ENCODE data around the gene OLA1.

Gene OLA1

GRCh38 chr2:174180726-174181236 is 67.6 kb downstream of the OLA1 start:
- Histone ChIP-seq H3K9ac (ENCODE audit: low read depth, low read length) (no peak overlapping the region), H3K9me3 (ENCODE audit: control insufficient read depth, insufficient read depth, low read length) (no peaks in the 10 kb centered on the region), H3K36me3 (ENCODE audit: insufficient read depth, low read length) (no peaks in the 10 kb centered on the region), H3K4me1 (ENCODE audit: insufficient read depth, low read length) (peaks cover 4% of the 10 kb centered on the region; the same call in 1 of the 2 replicates)

- Histone ChIP-seq H3K9ac (ENCODE audit: low read depth, low read length) (no peak overlapping the region), H3K9me3 (ENCODE audit: control insufficient read depth, insufficient read depth, low read length) (no peaks in the 10 kb centered on the region), H3K4me1 (ENCODE audit: insufficient read depth, low read length) (peaks cover 4% of the 10 kb centered on the region; the same call in 1 of the 2 replicates), H3K36me3 (ENCODE audit: insufficient read depth, low read length) (no peaks in the 10 kb centered on the region)
Measured at GRCh38 chr2:174180165-174180724, 68.1 kb downstream of the OLA1 start.

- H3K4me1 ChIP-seq (ENCODE audit: insufficient read depth, low read length): peaks cover 4% of the 10 kb centered on the region; the same call in 1 of the 2 replicates
- no peak overlapping the region for H3K9ac ChIP-seq (ENCODE audit: low read depth, low read length)
- H3K9me3 ChIP-seq (ENCODE audit: control insufficient read depth, insufficient read depth, low read length): no peaks in the 10 kb centered on the region; the same call in 1 of the 2 replicates
- no peaks in the 10 kb centered on the region for H3K36me3 ChIP-seq (ENCODE audit: insufficient read depth, low read length)
Measured at GRCh38 chr2:174177316-174177890, 70.9 kb downstream of the OLA1 start.

- Histone ChIP-seq H3K9ac (ENCODE audit: low read depth, low read length) (no peak overlapping the region), H3K4me1 (ENCODE audit: insufficient read depth, low read length) (peaks cover 4% of the 10 kb centered on the region; the same call in 1 of the 2 replicates), H3K9me3 (ENCODE audit: control insufficient read depth, insufficient read depth, low read length) (no peaks in the 10 kb centered on the region; the same call in 1 of the 2 replicates), H3K36me3 (ENCODE audit: insufficient read depth, low read length) (no peaks in the 10 kb centered on the region)
Measured at GRCh38 chr2:174176898-174177297, 71.4 kb downstream of the OLA1 start.

- no peaks in the 10 kb centered on the region for H3K36me3 ChIP-seq (ENCODE audit: insufficient read depth, low read length)
- no peak overlapping the region for H3K9ac ChIP-seq (ENCODE audit: low read depth, low read length)
- no peaks in the 10 kb centered on the region; the same call in 1 of the 2 replicates for H3K9me3 ChIP-seq (ENCODE audit: control insufficient read depth, insufficient read depth, low read length)
- no peaks in the 10 kb centered on the region for H3K4me1 ChIP-seq (ENCODE audit: insufficient read depth, low read length)
Measured at GRCh38 chr2:174174741-174175140, 73.6 kb downstream of the OLA1 start.

- Histone ChIP-seq H3K36me3 (ENCODE audit: insufficient read depth, low read length) (no peaks in the 10 kb centered on the region), H3K9me3 (ENCODE audit: control insufficient read depth, insufficient read depth, low read length) (no peaks in the 10 kb centered on the region; the same call in 1 of the 2 replicates), H3K4me1 (ENCODE audit: insufficient read depth, low read length) (no peaks in the 10 kb centered on the region), H3K9ac (ENCODE audit: low read depth, low read length) (no peak overlapping the region)
Measured at GRCh38 chr2:174172802-174173355, 75.5 kb downstream of the OLA1 start.

GRCh38 chr2:174171686-174172445 is 76.5 kb downstream of the OLA1 start:
- no peaks in the 10 kb centered on the region; the same call in 1 of the 2 replicates for H3K9me3 ChIP-seq (ENCODE audit: control insufficient read depth, insufficient read depth, low read length)
- no peaks in the 10 kb centered on the region for H3K4me1 ChIP-seq (ENCODE audit: insufficient read depth, low read length)
- H3K9ac ChIP-seq (ENCODE audit: low read depth, low read length): no peak overlapping the region
- no peaks in the 10 kb centered on the region for H3K36me3 ChIP-seq (ENCODE audit: insufficient read depth, low read length)

- no peak overlapping the region for H3K9ac ChIP-seq (ENCODE audit: low read depth, low read length)
- H3K4me1 ChIP-seq (ENCODE audit: insufficient read depth, low read length): no peaks in the 10 kb centered on the region
- no peaks in the 10 kb centered on the region; the same call in 1 of the 2 replicates for H3K9me3 ChIP-seq (ENCODE audit: control insufficient read depth, insufficient read depth, low read length)
- H3K36me3 ChIP-seq (ENCODE audit: insufficient read depth, low read length): no peaks in the 10 kb centered on the region
Measured at GRCh38 chr2:174169372-174169771, 79.0 kb downstream of the OLA1 start.

- H3K9ac ChIP-seq (ENCODE audit: low read depth, low read length): no peak overlapping the region
- no peaks in the 10 kb centered on the region for H3K9me3 ChIP-seq (ENCODE audit: control insufficient read depth, insufficient read depth, low read length)
- no peaks in the 10 kb centered on the region for H3K4me1 ChIP-seq (ENCODE audit: insufficient read depth, low read length)
- no peaks in the 10 kb centered on the region for H3K36me3 ChIP-seq (ENCODE audit: insufficient read depth, low read length)
Measured at GRCh38 chr2:174166261-174166660, 82.1 kb downstream of the OLA1 start.

- Histone ChIP-seq H3K36me3 (ENCODE audit: insufficient read depth, low read length) (no peaks in the 10 kb centered on the region), H3K9ac (ENCODE audit: low read depth, low read length) (no peak overlapping the region), H3K9me3 (ENCODE audit: control insufficient read depth, insufficient read depth, low read length) (no peaks in the 10 kb centered on the region), H3K4me1 (ENCODE audit: insufficient read depth, low read length) (no peaks in the 10 kb centered on the region)
Measured at GRCh38 chr2:174161490-174161889, 86.8 kb downstream of the OLA1 start.

GRCh38 chr2:174158003-174158402 is 90.3 kb downstream of the OLA1 start:
- no peaks in the 10 kb centered on the region for H3K4me1 ChIP-seq (ENCODE audit: insufficient read depth, low read length)
- H3K36me3 ChIP-seq (ENCODE audit: insufficient read depth, low read length): no peaks in the 10 kb centered on the region
- no peak overlapping the region for H3K9ac ChIP-seq (ENCODE audit: low read depth, low read length)
- no peaks in the 10 kb centered on the region for H3K9me3 ChIP-seq (ENCODE audit: control insufficient read depth, insufficient read depth, low read length)

- Histone ChIP-seq H3K4me1 (ENCODE audit: insufficient read depth, low read length) (no peaks in the 10 kb centered on the region), H3K36me3 (ENCODE audit: insufficient read depth, low read length) (no peaks in the 10 kb centered on the region), H3K9ac (ENCODE audit: low read depth, low read length) (no peak overlapping the region), H3K9me3 (ENCODE audit: control insufficient read depth, insufficient read depth, low read length) (no peaks in the 10 kb centered on the region)
Measured at GRCh38 chr2:174157053-174157452, 91.3 kb downstream of the OLA1 start.

- Histone ChIP-seq H3K36me3 (ENCODE audit: insufficient read depth, low read length) (no peaks in the 10 kb centered on the region), H3K9me3 (ENCODE audit: control insufficient read depth, insufficient read depth, low read length) (no peaks in the 10 kb centered on the region), H3K9ac (ENCODE audit: low read depth, low read length) (no peak overlapping the region), H3K4me1 (ENCODE audit: insufficient read depth, low read length) (no peaks in the 10 kb centered on the region)
Measured at GRCh38 chr2:174153757-174154680, 94.3 kb downstream of the OLA1 start.

GRCh38 chr2:174149530-174149929 is 98.8 kb downstream of the OLA1 start:
- Histone ChIP-seq H3K9me3 (ENCODE audit: control insufficient read depth, insufficient read depth, low read length) (no peaks in the 10 kb centered on the region), H3K4me1 (ENCODE audit: insufficient read depth, low read length) (no peaks in the 10 kb centered on the region), H3K9ac (ENCODE audit: low read depth, low read length) (no peak overlapping the region), H3K36me3 (ENCODE audit: insufficient read depth, low read length) (no peaks in the 10 kb centered on the region)
